Neural crest cell (in vitro differentiated cells): ENCODE results near the gene STAG1. TPM values are rescaled to one million over a fixed set of nuclear protein-coding genes. Genes with fewer than 3 reads are reported as not detected.
"Not testable (repeated sequence)": the region's sequence is repeated elsewhere in the genome, so short reads cannot be mapped to it uniquely, and the experiment has no call there.

Source experiments
- DNase-seq: peaks from one replicate; pipeline ENCODE4 v3.0.0; 2021; ENCODE audit warnings: low read depth, mixed read lengths, low spot score
- H3K27ac Mint-ChIP-seq: one replicate; pipeline ENCODE4 v1.8.0; 2021; ENCODE audit warnings: mild to moderate bottlenecking, mixed read lengths; ENCODE audit not compliant: unreplicated experiment
- H3K27me3 Mint-ChIP-seq: 2 replicates; pipeline ENCODE4 v1.8.0; 2021; ENCODE audit warnings: low read depth, mild to moderate bottlenecking, mixed read lengths
- H3K36me3 Mint-ChIP-seq: 2 replicates; pipeline ENCODE4 v1.8.0; 2021; ENCODE audit warnings: low read depth, mild to moderate bottlenecking, mixed read lengths
- H3K4me1 Mint-ChIP-seq: 2 replicates; pipeline ENCODE4 v1.8.0; 2021; ENCODE audit warnings: mixed read lengths
- H3K4me3 Mint-ChIP-seq: one replicate; pipeline ENCODE4 v1.8.0; 2021; ENCODE audit warnings: mild to moderate bottlenecking, mixed read lengths
- H3K9me3 Mint-ChIP-seq: 2 replicates; pipeline ENCODE4 v1.8.0; 2021; ENCODE audit warnings: mixed read lengths
- CTCF ChIP-seq: fragments of 200-600 bp; sonication (generic); conservative IDR thresholded peaks from 2 replicates; pipeline ENCODE4 v1.5.0; 2021; ENCODE audit warnings: antibody characterized with exemption, mild to moderate bottlenecking
- total RNA-seq: library from RNA; stranded (reverse); gene quantifications from 2 replicates; pipeline ENCODE4 v1.2.1, GENCODE V29; 2021

STAG1 gene
- total RNA-seq, 1 donor from 2014 or later = 47.0 TPM

GRCh38 chr3:136535906-136536305 lies 216.3 kb downstream of the STAG1 start:
- TF ChIP-seq CTCF = no peak
- H3K27me3 Mint-ChIP-seq = no peaks in the 10 kb centered on the region
- no peak for DNase-seq
- no peak overlapping the region for H3K4me3 Mint-ChIP-seq
- H3K27ac Mint-ChIP-seq = no peak overlapping the region
- peaks cover 11% of the 10 kb centered on the region for H3K9me3 Mint-ChIP-seq
- H3K4me1 Mint-ChIP-seq = no peaks in the 10 kb centered on the region
- peaks cover 14% of the 10 kb centered on the region for H3K36me3 Mint-ChIP-seq

GRCh38 chr3:136532766-136533165 lies 219.4 kb downstream of the STAG1 start:
- no peaks in the 10 kb centered on the region for H3K27me3 Mint-ChIP-seq
- no peak for TF ChIP-seq CTCF
- peaks cover 37% of the 10 kb centered on the region for H3K36me3 Mint-ChIP-seq
- H3K4me1 Mint-ChIP-seq = no peaks in the 10 kb centered on the region
- peaks cover 15% of the 10 kb centered on the region for H3K9me3 Mint-ChIP-seq
- no peak for DNase-seq
- H3K4me3 Mint-ChIP-seq = no peak overlapping the region
- H3K27ac Mint-ChIP-seq = no peak overlapping the region

GRCh38 chr3:136518102-136518501 lies 234.1 kb downstream of the STAG1 start:
- no peak overlapping the region for H3K4me3 Mint-ChIP-seq
- no peak for DNase-seq
- H3K4me1 Mint-ChIP-seq = no peaks in the 10 kb centered on the region
- H3K27ac Mint-ChIP-seq = no peak overlapping the region
- H3K27me3 Mint-ChIP-seq = no peaks in the 10 kb centered on the region
- no peaks in the 10 kb centered on the region for H3K9me3 Mint-ChIP-seq
- H3K36me3 Mint-ChIP-seq = peaks cover 6% of the 10 kb centered on the region
- no peak for TF ChIP-seq CTCF

DNA sequence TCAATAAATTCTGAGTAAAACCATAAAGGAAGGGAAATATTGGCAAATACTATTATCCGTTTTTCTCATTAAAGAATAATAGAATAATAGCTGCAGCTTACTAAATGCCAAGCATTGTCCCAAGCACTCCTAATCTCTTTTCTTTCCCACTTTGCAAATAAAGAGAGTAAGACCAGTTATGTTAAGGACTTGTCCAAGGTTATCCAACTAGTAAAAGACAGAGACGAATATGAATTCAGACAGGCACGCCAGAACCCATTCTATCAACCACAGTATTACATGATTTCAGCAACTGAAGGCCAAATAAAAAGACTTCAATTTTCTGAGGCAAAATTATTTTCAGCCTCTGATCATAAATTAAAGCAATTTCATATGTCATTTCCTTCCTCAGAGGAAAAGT lies 235.5 kb downstream of the STAG1 start:
- Mint-ChIP-seq H3K4me1 (no peaks in the 10 kb centered on the region), H3K27ac (no peak overlapping the region), H3K27me3 (no peaks in the 10 kb centered on the region), H3K4me3 (no peak overlapping the region), H3K36me3 (peaks cover 9% of the 10 kb centered on the region), H3K9me3 (no peaks in the 10 kb centered on the region)
- TF ChIP-seq CTCF = no peak
- no peak for DNase-seq

DNA sequence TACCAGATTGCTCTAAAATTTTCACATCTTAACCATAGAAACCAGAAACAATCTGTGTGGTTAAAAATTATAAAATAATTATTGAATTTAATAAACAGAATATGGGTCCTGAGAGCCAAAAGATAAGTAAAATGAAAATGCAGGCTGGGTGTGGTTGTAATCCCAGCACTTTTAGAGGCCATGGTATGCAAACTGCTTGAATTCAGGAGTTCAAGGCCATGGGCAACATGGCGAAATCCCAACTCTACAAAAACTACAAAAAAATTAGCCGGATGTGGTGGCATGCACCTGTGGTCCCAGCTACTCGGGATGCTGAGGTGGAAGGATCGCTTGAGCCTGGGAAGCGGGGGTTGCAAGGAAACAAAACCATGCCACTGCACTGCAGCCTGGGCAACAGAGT lies 236.1 kb downstream of the STAG1 start:
- no peak overlapping the region for H3K27ac Mint-ChIP-seq
- peaks cover 12% of the 10 kb centered on the region for H3K36me3 Mint-ChIP-seq

DNA sequence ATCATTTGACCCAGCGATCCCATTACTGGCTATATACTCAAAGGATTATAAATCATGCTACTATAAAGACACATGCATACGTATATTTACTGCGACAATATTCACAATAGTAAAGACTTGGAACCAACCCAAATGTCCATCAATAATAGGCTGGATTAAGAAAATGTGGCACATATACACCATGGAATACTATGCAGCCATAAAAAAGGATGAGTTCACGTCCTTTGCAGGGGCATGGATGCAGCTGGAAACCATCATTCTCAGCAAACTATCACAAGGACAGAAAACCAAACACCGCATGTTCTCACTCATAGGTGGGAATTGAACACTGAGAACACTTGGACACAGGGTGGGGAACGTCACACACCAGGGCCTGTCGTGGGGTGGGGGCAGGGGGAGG lies 237.6 kb downstream of the STAG1 start:
- H3K27ac Mint-ChIP-seq, H3K27me3 Mint-ChIP-seq, H3K4me1 Mint-ChIP-seq, H3K9me3 Mint-ChIP-seq, DNase-seq, H3K4me3 Mint-ChIP-seq: not testable (repeated sequence)
- H3K36me3 Mint-ChIP-seq = peaks cover 14% of the 10 kb centered on the region

More for the DNA sequence above, 236.1 kb downstream of the STAG1 start:
- no peaks in the 10 kb centered on the region for H3K9me3 Mint-ChIP-seq
- no peak overlapping the region for H3K4me3 Mint-ChIP-seq
- no peaks in the 10 kb centered on the region for H3K27me3 Mint-ChIP-seq
- TF ChIP-seq CTCF = no peak
- DNase-seq = no peak
- no peaks in the 10 kb centered on the region for H3K4me1 Mint-ChIP-seq
